HepG2 (cell line): ENCODE results near the gene PLEKHG2. TPM values are rescaled to one million over a fixed set of nuclear protein-coding genes. Genes with fewer than 3 reads are reported as not detected.

ENCODE experiments used
- CBX2 ChIP-seq, 2 experiments: fragments of 200-600 bp in 1 of 2; sonication (generic); formaldehyde crosslinking in 1 of 2; IDR thresholded peaks; 2 replicates each; pipeline versions ENCODE4 v1.7.0 to v1.8.1; 2018 to 2022; ENCODE audit warnings: low read depth in 2 of 2, low read length in 1 of 2, mild to moderate bottlenecking in 1 of 2, missing genetic modification reagents in 1 of 2
- CENPX ChIP-seq: sonication (generic); formaldehyde crosslinking; IDR thresholded peaks from 2 replicates; pipeline ENCODE4 v1.9.0; 2021; ENCODE audit warnings: mild to moderate bottlenecking, missing genetic modification reagents, moderate library complexity
- CREM ChIP-seq, 2 experiments: sonication (generic) in 1 of 2; formaldehyde crosslinking in 1 of 2; IDR thresholded peaks; 2 replicates each; pipeline versions ENCODE4 v1.4.0 to v1.6.1; 2016 to 2020; ENCODE audit warnings: antibody characterized with exemption in 1 of 2, mild to moderate bottlenecking in 1 of 2, missing genetic modification reagents in 1 of 2
- EED ChIP-seq: sonication (generic); formaldehyde crosslinking; IDR thresholded peaks from 2 replicates; pipeline ENCODE4 v1.5.0; 2020; ENCODE audit warnings: mild to moderate bottlenecking, missing genetic modification reagents
- FOXM1 ChIP-seq: sonication (generic); formaldehyde crosslinking; IDR thresholded peaks from 2 replicates; pipeline ENCODE4 v1.5.0; 2020; ENCODE audit warnings: missing genetic modification reagents
- HMGXB4 ChIP-seq, 2 experiments: sonication (generic) in 1 of 2; formaldehyde crosslinking in 1 of 2; IDR thresholded peaks; 2 replicates each; pipeline versions ENCODE4 v1.4.0 to v1.6.1; 2018 to 2020; ENCODE audit warnings: missing genetic modification reagents in 2 of 2, borderline replicate concordance in 1 of 2, low read depth in 1 of 2, mild to moderate bottlenecking in 1 of 2, missing biosample characterization in 1 of 2
- IRF9 ChIP-seq: sonication (generic); formaldehyde crosslinking; IDR thresholded peaks from 2 replicates; pipeline ENCODE4 v1.8.0; 2022; ENCODE audit warnings: missing genetic modification reagents, mild to moderate bottlenecking, borderline replicate concordance
- JUND ChIP-seq: sonication (generic); formaldehyde crosslinking; IDR thresholded peaks from 2 replicates; pipeline ENCODE4 v1.8.0; 2022; ENCODE audit warnings: mild to moderate bottlenecking, missing genetic modification reagents
- KDM6A ChIP-seq: IDR thresholded peaks from 2 replicates; pipeline ENCODE4 v1.6.1; 2016; ENCODE audit warnings: low read depth
- KLF9 ChIP-seq: IDR thresholded peaks from 2 replicates; pipeline ENCODE4 v1.6.1; 2016; ENCODE audit warnings: low read depth
- MXI1 ChIP-seq: IDR thresholded peaks from 3 replicates; pipeline ENCODE4 v1.6.1; 2012; ENCODE audit warnings: low read depth, low read length, inconsistent platforms, borderline replicate concordance
- NAIF1 ChIP-seq: sonication (generic); formaldehyde crosslinking; IDR thresholded peaks from 2 replicates; pipeline ENCODE4 v1.5.0; 2020; ENCODE audit warnings: mild to moderate bottlenecking, missing genetic modification reagents, borderline replicate concordance
- NFIC ChIP-seq: IDR thresholded peaks from 2 replicates; pipeline ENCODE4 v1.6.1; 2012; ENCODE audit warnings: mild to moderate bottlenecking, low read length, inconsistent platforms
- NONO ChIP-seq, 2 experiments: fragments of 450-650 bp in 1 of 2; sonication (generic) in 1 of 2; formaldehyde crosslinking in 1 of 2; IDR thresholded peaks in 1 of 2; conservative IDR thresholded peaks in 1 of 2; 2 replicates each; pipeline versions ENCODE4 v1.6.1 to v1.8.0; 2017 to 2022; ENCODE audit warnings: mild to moderate bottlenecking in 1 of 2, missing genetic modification reagents in 1 of 2, moderate library complexity in 1 of 2
- PPARG ChIP-seq: conservative IDR thresholded peaks from 2 replicates; pipeline ENCODE4 v1.6.1; 2016; ENCODE audit warnings: missing biosample characterization, missing genetic modification reagents
- RAD51 ChIP-seq: fragments of 450-650 bp; IDR thresholded peaks from 2 replicates; pipeline ENCODE4 v1.6.1; 2016; ENCODE audit warnings: borderline replicate concordance
- RBM39 ChIP-seq: fragments of 200-400 bp; formaldehyde crosslinking; IDR thresholded peaks from one replicate; pipeline ENCODE4 v1.6.1; 2018; ENCODE audit warnings: antibody characterized with exemption, mild to moderate bottlenecking, low read depth, low read length; ENCODE audit not compliant: poor library complexity, severe bottlenecking
- RCOR2 ChIP-seq: IDR thresholded peaks from 2 replicates; pipeline ENCODE4 v1.6.1; 2016; ENCODE audit warnings: missing biosample characterization, missing genetic modification reagents
- RORA ChIP-seq: sonication (generic); formaldehyde crosslinking; IDR thresholded peaks from 2 replicates; pipeline ENCODE4 v1.5.0; 2020; ENCODE audit warnings: mild to moderate bottlenecking, missing genetic modification reagents, moderate library complexity
- ZBTB21 ChIP-seq: sonication (generic); formaldehyde crosslinking; IDR thresholded peaks from 2 replicates; pipeline ENCODE4 v1.4.0; 2020; ENCODE audit warnings: missing genetic modification reagents
- ZFP91 ChIP-seq: sonication (generic); formaldehyde crosslinking; IDR thresholded peaks from 2 replicates; pipeline ENCODE4 v1.9.0; 2022; ENCODE audit warnings: missing genetic modification reagents, mild to moderate bottlenecking, borderline replicate concordance
- ZNF253 ChIP-seq: sonication (generic); formaldehyde crosslinking; IDR thresholded peaks from 2 replicates; pipeline ENCODE4 v1.8.0; 2022; ENCODE audit warnings: mild to moderate bottlenecking, missing genetic modification reagents, borderline replicate concordance
- ZNF329 ChIP-seq: sonication (generic); formaldehyde crosslinking; IDR thresholded peaks from 2 replicates; pipeline ENCODE4 v1.9.0; 2021; ENCODE audit warnings: low read depth, mild to moderate bottlenecking, missing genetic modification reagents
- ZNF781 ChIP-seq: sonication (generic); formaldehyde crosslinking; IDR thresholded peaks from 2 replicates; pipeline ENCODE4 v1.5.1; 2020; ENCODE audit warnings: borderline replicate concordance, mild to moderate bottlenecking, missing genetic modification reagents; ENCODE audit errors: not compliant biosample characterization
- polyA plus RNA-seq, 8 experiments: library from polyadenylated mRNA; depleted of rRNA in 3 of 8; stranded (reverse) in 7 of 8; unstranded in 1 of 8; fragments of >200 nt; fragmentation: Illumina TruSeq in 4 of 8; extraction: Trizol in 4 of 8; gene quantifications; 2 replicates each; pipeline versions ENCODE4 v1.2.1 to v1.2.3, GENCODE V29; 2011 to 2016; ENCODE audit warnings: low read depth in 4 of 8, missing spikeins in 1 of 8, mixed read lengths in 1 of 8; ENCODE audit not compliant: insufficient read depth in 1 of 8
- total RNA-seq, 5 experiments: library from RNA; depleted of rRNA; stranded (reverse); fragments of >200 nt; fragmentation: Illumina TruSeq; extraction: Trizol; gene quantifications; 2 replicates each; pipeline ENCODE4 v1.2.3, GENCODE V29; 2016; ENCODE audit warnings: low read depth in 1 of 5

Gene PLEKHG2
- total and polyA plus RNA-seq, 2 of the 13 experiments (the other 11 are each of a cell fraction or from before 2014, with no cell fraction given): 3.6 to 6.8 TPM

GRCh38 chr19:39428283-39429112 is 16.0 kb downstream of the PLEKHG2 start (continued):
- TF ChIP-seq IRF9 (CRISPR knock-in tag): 0 out of 2 replicates have a peak, but pooled peaks have one; percentile 5
- TF ChIP-seq PPARG (CRISPR knock-in tag): no peak
- TF ChIP-seq EED (CRISPR knock-in tag): no peak
- peak; percentile 68; the same call in 1 of the 2 replicates for TF ChIP-seq ZFP91 (CRISPR knock-in tag)
- no peak for TF ChIP-seq JUND (CRISPR knock-in tag)
- TF ChIP-seq ZNF781 (CRISPR knock-in tag): no peak
- 0 out of 2 replicates have a peak, but pooled peaks have one; percentile 44 for TF ChIP-seq ZNF329
- TF ChIP-seq KDM6A (CRISPR knock-in tag): no peak
- TF ChIP-seq NFIC: no peak
- no peak for TF ChIP-seq RAD51
- TF ChIP-seq CBX2 (IDR thresholded peaks at IDR 0.05; ENCODE audit: low read depth, low read length): no peak
- TF ChIP-seq CBX2 (CRISPR knock-in tag; IDR thresholded peaks at IDR 0.05; ENCODE audit: low read depth): no peak
- TF ChIP-seq ZNF253 (CRISPR knock-in tag): no peak
- no peak for TF ChIP-seq CENPX (CRISPR knock-in tag)
- no peak for TF ChIP-seq KLF9 (CRISPR knock-in tag)
- no peak for TF ChIP-seq RORA
- 0 out of 2 replicates have a peak, but pooled peaks have one; percentile 28 for TF ChIP-seq ZBTB21
- no peak for TF ChIP-seq FOXM1
- TF ChIP-seq NONO (IDR thresholded peaks at IDR 0.05): no peak
- peak; percentile 69 for TF ChIP-seq NONO (CRISPR knock-in tag; conservative IDR thresholded peaks at IDR 0.05)
- peak; percentile 40 for TF ChIP-seq RBM39
- no peak for TF ChIP-seq MXI1
- peak in 1 of 2 experiments; percentile 48; a peak in 1 of 4 replicates for TF ChIP-seq HMGXB4 (CRISPR knock-in tag; IDR thresholded peaks at IDR 0.05; ENCODE audit: borderline replicate concordance in 1 of 2, low read depth in 1 of 2)
- 0 out of 2 replicates have a peak, but pooled peaks have one; percentile 47 for TF ChIP-seq NAIF1
- TF ChIP-seq RCOR2: no peak
- peak; percentile 37; the same call in 1 of the 2 replicates for TF ChIP-seq CREM (IDR thresholded peaks at IDR 0.05)
- no peak for TF ChIP-seq CREM (CRISPR knock-in tag; IDR thresholded peaks at IDR 0.05)
